H1 (cell line): ENCODE measurements around the gene RAD9B. TPM values are rescaled to one million over a fixed set of nuclear protein-coding genes. Genes with fewer than 3 reads are reported as not detected.

Experiments
- CTCF ChIA-PET: fragments of 300-600 bp; sonication (Branson Sonifier 250); formaldehyde crosslinking; loops from one replicate; lab custom pipeline; 2021; ENCODE audit not compliant: partially characterized antibody; lab: Charles Lee
- POLR2A ChIA-PET: fragments of 300-600 bp; sonication (Branson Sonifier 250); formaldehyde crosslinking; loops from one replicate; lab custom pipeline; 2021; ENCODE audit warnings: inconsistent platforms; ENCODE audit not compliant: partially characterized antibody; lab: Charles Lee
- DNase-seq, 2 experiments: peaks; one replicate each; pipeline versions ENCODE4 v3.0.0 to v3.0.0-alpha.2; 2010 to 2022; ENCODE audit warnings: low spot score in 2 of 2, low read depth in 1 of 2, mixed read lengths in 1 of 2
- FAIRE-seq: peaks from 2 replicates; lab custom pipeline; 2011; peaks lifted over from hg19 to GRCh38; lab: Jason Lieb, UNC
- H2AFZ ChIP-seq: 2 replicates; pipeline ENCODE4 v1.8.1; 2012; ENCODE audit warnings: low read length, inconsistent platforms
- H2AK5ac ChIP-seq: 2 replicates; pipeline ENCODE4 v1.6.1; 2013; ENCODE audit warnings: low read depth, low read length
- H2BK120ac ChIP-seq: replicated peaks from 2 replicates; pipeline ENCODE3; 2013; ENCODE audit warnings: low read depth, low read length, inconsistent platforms
- H2BK12ac ChIP-seq: 2 replicates; pipeline ENCODE4 v1.6.1; 2013; ENCODE audit warnings: low read depth, low read length
- H2BK15ac ChIP-seq: 2 replicates; pipeline ENCODE4 v1.6.1; 2013; ENCODE audit warnings: low read length
- H2BK20ac ChIP-seq: 2 replicates; pipeline ENCODE4 v1.6.1; 2013; ENCODE audit warnings: low read length
- H2BK5ac ChIP-seq: 2 replicates; pipeline ENCODE4 v1.6.1; 2013; ENCODE audit warnings: low read depth, low read length
- H3K14ac ChIP-seq: 2 replicates; pipeline ENCODE4 v1.6.1; 2013; ENCODE audit warnings: inconsistent platforms; ENCODE audit not compliant: insufficient read length
- H3K18ac ChIP-seq: 2 replicates; pipeline ENCODE4 v1.6.1; 2013; ENCODE audit warnings: low read length; ENCODE audit errors: extremely low read depth
- H3K23ac ChIP-seq: 2 replicates; pipeline ENCODE4 v1.6.1; 2013; ENCODE audit warnings: inconsistent platforms; ENCODE audit not compliant: insufficient read length
- H3K23me2 ChIP-seq: 2 replicates; pipeline ENCODE4 v1.6.1; 2013; ENCODE audit warnings: low read depth, low read length
- H3K27ac ChIP-seq: 2 replicates; pipeline ENCODE4 v1.6.1; 2011; ENCODE audit warnings: low read depth, low read length, inconsistent platforms
- H3K27me3 ChIP-seq, 4 experiments: replicated peaks in 1 of 4; 1 replicate in 1 of 4; 2 replicates in 3 of 4; pipeline versions ENCODE4 v1.6.1 to v1.8.1; 2011 to 2013; ENCODE audit warnings: low read length in 3 of 4, mild to moderate bottlenecking in 3 of 4, inconsistent platforms in 2 of 4, mixed read lengths in 2 of 4, moderate library complexity in 1 of 4; ENCODE audit not compliant: control insufficient read depth in 3 of 4, insufficient read depth in 3 of 4; ENCODE audit errors: extremely low read depth in 1 of 4
- H3K36me3 ChIP-seq, 4 experiments: 2 replicates each; pipeline versions ENCODE4 v1.6.1 to v1.8.1; 2011 to 2013; ENCODE audit warnings: mild to moderate bottlenecking in 4 of 4, low read length in 3 of 4, moderate library complexity in 2 of 4, control low read depth in 1 of 4, inconsistent platforms in 1 of 4; ENCODE audit not compliant: insufficient read depth in 4 of 4, control insufficient read depth in 2 of 4
- H3K4ac ChIP-seq: replicated peaks from 2 replicates; pipeline ENCODE3; 2013; ENCODE audit warnings: low read length, low read depth, mixed read lengths, inconsistent platforms; ENCODE audit not compliant: insufficient read length
- H3K4me1 ChIP-seq, 4 experiments: replicated peaks in 1 of 4; 1 replicate in 1 of 4; 2 replicates in 3 of 4; pipeline versions ENCODE4 v1.6.1 to v1.8.1; 2011 to 2013; ENCODE audit warnings: low read length in 3 of 4, inconsistent platforms in 2 of 4, mixed read lengths in 1 of 4; ENCODE audit not compliant: insufficient read depth in 4 of 4, control insufficient read depth in 3 of 4
- H3K4me2 ChIP-seq, 2 experiments: 2 replicates each; pipeline versions ENCODE4 v1.6.1 to v1.8.1; 2011 to 2013; ENCODE audit warnings: low read depth in 2 of 2, low read length in 2 of 2, control low read depth in 1 of 2, inconsistent platforms in 1 of 2, mild to moderate bottlenecking in 1 of 2; ENCODE audit not compliant: insufficient read depth in 1 of 2
- H3K4me3 ChIP-seq, 4 experiments: fragments of 200-600, 300-600 bp in 1 of 4; sonication (generic), shearing (Covaris generic), sonication (Bioruptor Twin) in 1 of 4; 2 replicates each; pipeline versions ENCODE4 v1.5.1 to v1.8.1; 2011 to 2016; ENCODE audit warnings: low read length in 4 of 4, low read depth in 3 of 4, control low read depth in 2 of 4, inconsistent platforms in 2 of 4, mild to moderate bottlenecking in 2 of 4, mixed read lengths in 1 of 4, moderate library complexity in 1 of 4; ENCODE audit not compliant: insufficient read depth in 2 of 4; ENCODE audit errors: extremely low read depth in 1 of 4
- H3K56ac ChIP-seq: replicated peaks from 2 replicates; pipeline ENCODE3; 2013; ENCODE audit warnings: low read depth, mild to moderate bottlenecking, mixed read lengths, low read length, inconsistent platforms; ENCODE audit not compliant: insufficient read length
- H3K79me1 ChIP-seq: 2 replicates; pipeline ENCODE4 v1.6.1; 2013; ENCODE audit warnings: low read depth, low read length, control low read depth
- H3K79me2 ChIP-seq, 2 experiments: 2 replicates each; pipeline versions ENCODE4 v1.6.1 to v1.8.1; 2012 to 2013; ENCODE audit warnings: low read length in 2 of 2, mild to moderate bottlenecking in 2 of 2, inconsistent platforms in 1 of 2; ENCODE audit not compliant: insufficient read depth in 2 of 2, control insufficient read depth in 1 of 2
- H3K9ac ChIP-seq, 4 experiments: replicated peaks in 1 of 4; 1 replicate in 1 of 4; 2 replicates in 3 of 4; pipeline versions ENCODE4 v1.6.1 to v1.8.1; 2011 to 2013; ENCODE audit warnings: low read depth in 3 of 4, low read length in 3 of 4, control low read depth in 2 of 4, mild to moderate bottlenecking in 2 of 4, moderate library complexity in 2 of 4, inconsistent platforms in 1 of 4; ENCODE audit errors: extremely low read depth in 1 of 4
- H3K9me3 ChIP-seq, 2 experiments: 2 replicates each; pipeline versions ENCODE4 v1.6.1 to v1.8.1; 2012 to 2013; ENCODE audit warnings: mild to moderate bottlenecking in 2 of 2, moderate library complexity in 2 of 2, control low read depth in 1 of 2, inconsistent platforms in 1 of 2, low read depth in 1 of 2, low read length in 1 of 2, mixed read lengths in 1 of 2; ENCODE audit not compliant: insufficient read depth in 2 of 2
- H4K20me1 ChIP-seq, 2 experiments: replicated peaks in 1 of 2; 2 replicates each; pipeline versions ENCODE3 to v1.8.1; 2011 to 2013; ENCODE audit warnings: inconsistent platforms in 2 of 2, low read length in 2 of 2, mild to moderate bottlenecking in 1 of 2; ENCODE audit not compliant: insufficient read depth in 2 of 2, control insufficient read depth in 1 of 2
- H4K5ac ChIP-seq: 2 replicates; pipeline ENCODE4 v1.6.1; 2013; ENCODE audit warnings: low read length, low read depth, mixed read lengths, inconsistent platforms; ENCODE audit not compliant: insufficient read length
- H4K8ac ChIP-seq: 2 replicates; pipeline ENCODE4 v1.8.0; 2013; ENCODE audit warnings: mild to moderate bottlenecking, moderate library complexity, low read length, inconsistent platforms; ENCODE audit not compliant: insufficient read depth; ENCODE audit errors: extremely low read depth
- H4K91ac ChIP-seq: replicated peaks from 2 replicates; pipeline ENCODE3; 2013; ENCODE audit warnings: low read length, mixed read lengths, inconsistent platforms; ENCODE audit not compliant: insufficient read length
- JUND ChIP-seq: IDR thresholded peaks from 2 replicates; pipeline ENCODE4 v1.6.1; 2011; ENCODE audit warnings: mild to moderate bottlenecking, improper control_type of control experiment, low read length
- POLR2AphosphoS5 ChIP-seq: IDR thresholded peaks from 2 replicates; pipeline ENCODE4 v1.6.1; 2011; ENCODE audit warnings: low read depth, low read length
- RBBP5 ChIP-seq: IDR thresholded peaks from 2 replicates; pipeline ENCODE4 v1.7.1; 2012; ENCODE audit warnings: low read depth, mild to moderate bottlenecking, inconsistent platforms, low read length, moderate library complexity, borderline replicate concordance
- SP2 ChIP-seq: IDR thresholded peaks from 2 replicates; pipeline ENCODE4 v1.6.1; 2012; ENCODE audit warnings: mild to moderate bottlenecking, low read length, inconsistent platforms
- SRF ChIP-seq: IDR thresholded peaks from 2 replicates; pipeline ENCODE4 v1.6.1; 2011; ENCODE audit warnings: mild to moderate bottlenecking, low read depth, low read length, moderate library complexity
- TAF7 ChIP-seq: optimal IDR thresholded peaks from 2 replicates; pipeline ENCODE3; 2011; ENCODE audit warnings: low read depth, mild to moderate bottlenecking, inconsistent platforms, low read length, moderate library complexity, borderline replicate concordance
- WGBS, 2 experiments: shearing (Covaris generic) in 1 of 2; methylation state at CpG; one replicate each; pipeline versions ENCODE4 v1.1.6 to v1.1.7; 2013 to 2015; ENCODE audit warnings: low lambda C conversion rate in 2 of 2, mixed read lengths in 2 of 2, inconsistent platforms in 1 of 2, low coverage in 1 of 2, missing lambda C conversion rate in 1 of 2; ENCODE audit not compliant: insufficient replicate concordance in 2 of 2, insufficient coverage in 1 of 2, insufficient read length in 1 of 2; ENCODE audit errors: extremely low coverage in 1 of 2, missing lambda C conversion rate in 1 of 2; 5-methylcytosine and 5-hydroxymethylcytosine counted together
- polyA plus RNA-seq, 7 experiments: library from polyadenylated mRNA; depleted of rRNA in 3 of 7; stranded (reverse) in 5 of 7; unstranded in 2 of 7; fragments of >200 nt in 5 of 7; fragments of 200-250 nt in 2 of 7; gene quantifications; 1 replicate in 5 of 7; 2 replicates in 1 of 7; 4 replicates in 1 of 7; pipeline versions ENCODE4 v1.2.1 to v1.2.3, GENCODE V29; 2011 to 2013; ENCODE audit warnings: missing spikeins in 2 of 7, mixed read lengths in 2 of 7
- total RNA-seq: library from RNA; stranded (reverse); fragmentation: NEBNext Ultra II Directional; extraction: Animal tissue kit (Norgen Biotek cat#: 25700); gene quantifications from 2 replicates; pipeline ENCODE4 v1.2.1, GENCODE V29; 2021

Gene RAD9B
- total and polyA plus RNA-seq, 2 of the 8 experiments (the other 6 are each of a cell fraction or from before 2014, with no cell fraction given) = 0.06 TPM; not detected in 1

GRCh38 chr12:110540048-110540447 is 37.9 kb downstream of the RAD9B start:
- CTCF ChIA-PET = interaction anchor here (0.5 to 4.6 kb wide), 5 partner anchors 13 to 62 kb away, joined by 3 to 23 read pairs (median 4); no protein-coding TSS in a partner anchor

More at GRCh38 chr12:110540048-110540447, 37.9 kb downstream of the RAD9B start:
- Histone ChIP-seq H3K9me3 (no peaks in the 10 kb centered on the region), H4K91ac (no peak overlapping the region), H3K14ac (no peak overlapping the region), H3K4me2 (no peak overlapping the region), H3K27ac (no peak overlapping the region), H3K79me1 (no peaks in the 10 kb centered on the region), H2BK15ac (no peak overlapping the region), H3K4me1 (no peaks in the 10 kb centered on the region), H3K23ac (no peak overlapping the region), H4K20me1 (peaks cover 2% of the 10 kb centered on the region in 2 experiments), H2AK5ac (no peak overlapping the region), H3K4ac (no peak overlapping the region), H3K79me2 (no peaks in the 10 kb centered on the region), H2BK5ac (no peak overlapping the region), H3K56ac (no peak overlapping the region), H3K9ac (no peak overlapping the region), H4K8ac (no peak overlapping the region), H3K23me2 (no peaks in the 10 kb centered on the region), H3K36me3 (peaks cover 5 to 38% (median 21%) of the 10 kb centered on the region in 4 experiments), H3K18ac (no peak overlapping the region), H3K4me3 (no peak overlapping the region), H2BK20ac (no peak overlapping the region), H2BK12ac (no peak overlapping the region), H4K5ac (no peak overlapping the region), H2AFZ (no peak overlapping the region), H3K27me3 (no peaks in the 10 kb centered on the region), H2BK120ac (no peak overlapping the region)
- DNase-seq (no peak), FAIRE-seq (no peak)
- POLR2A ChIA-PET = interaction anchor here (0.7 kb wide), 1 partner anchor 16 kb away, joined by 3 read pairs; no protein-coding TSS in a partner anchor
- TF ChIP-seq RBBP5 (no peak), POLR2AphosphoS5 (no peak), JUND (no peak), SP2 (no peak), SRF (no peak), TAF7 (no peak)
- 96% methylated on average over 2 of the region's 8 CpGs; no CpG with 5 or more reads in 1 of the 2 experiments for WGBS, 2 experiments
